DND-41 (cell line): ENCODE measurements around the gene CPT1C.

ENCODE experiments used
- ATAC-seq: fragments of 200-7000 bp; cut with Tn5 transposase; 3 replicates; pipeline ENCODE4 v1.9.1; 2021; ENCODE audit warnings: low read depth; ENCODE audit not compliant: insufficient read depth
- DNase-seq: peaks from one replicate; pipeline ENCODE4 v3.0.0-alpha.2; 2020
- H2AFZ ChIP-seq: 2 replicates; pipeline ENCODE4 v1.6.0; 2012; ENCODE audit warnings: low read depth, low read length
- H3K27ac ChIP-seq: 2 replicates; pipeline ENCODE4 v1.5.1; 2012; ENCODE audit warnings: low read length, inconsistent platforms
- H3K27me3 ChIP-seq: fragments of 200-600 bp; sonication (generic); 2 replicates; pipeline ENCODE4 v1.6.0; 2012; ENCODE audit warnings: low read length, mild to moderate bottlenecking, inconsistent platforms; ENCODE audit not compliant: insufficient read depth, poor library complexity
- H3K36me3 ChIP-seq: 2 replicates; pipeline ENCODE4 v1.5.1; 2012; ENCODE audit warnings: low read length, inconsistent platforms; ENCODE audit not compliant: insufficient read depth
- H3K4me1 ChIP-seq: 2 replicates; pipeline ENCODE4 v1.5.1; 2012; ENCODE audit warnings: mild to moderate bottlenecking, low read length; ENCODE audit not compliant: insufficient read depth
- H3K4me2 ChIP-seq: 2 replicates; pipeline ENCODE4 v1.6.0; 2012; ENCODE audit warnings: mild to moderate bottlenecking, moderate library complexity, low read length, inconsistent platforms; ENCODE audit not compliant: insufficient read depth
- H3K4me3 ChIP-seq, 2 experiments: fragments of 200-600 bp in 1 of 2; shearing (Covaris generic) in 1 of 2; 2 replicates each; pipeline ENCODE4 v1.5.1; 2012 to 2016; ENCODE audit warnings: inconsistent platforms in 2 of 2, low read length in 2 of 2, mild to moderate bottlenecking in 2 of 2, low read depth in 1 of 2, moderate library complexity in 1 of 2
- H3K79me2 ChIP-seq: 2 replicates; pipeline ENCODE4 v1.6.0; 2012; ENCODE audit warnings: low read length, inconsistent platforms; ENCODE audit not compliant: insufficient read depth
- H3K9ac ChIP-seq: 2 replicates; pipeline ENCODE4 v1.6.0; 2012; ENCODE audit warnings: low read depth, mild to moderate bottlenecking, inconsistent platforms, low read length, moderate library complexity
- H3K9me3 ChIP-seq: 2 replicates; pipeline ENCODE4 v1.5.1; 2012; ENCODE audit warnings: low read length, moderate library complexity, mild to moderate bottlenecking, inconsistent platforms; ENCODE audit not compliant: insufficient read depth, severe bottlenecking
- H4K20me1 ChIP-seq: 2 replicates; pipeline ENCODE4 v1.6.0; 2012; ENCODE audit warnings: low read length; ENCODE audit not compliant: insufficient read depth
- EZH2 ChIP-seq: IDR thresholded peaks from 3 replicates; pipeline ENCODE4 v1.6.1; 2012; ENCODE audit warnings: borderline replicate concordance, low read depth, mild to moderate bottlenecking, moderate library complexity, low read length, inconsistent platforms; ENCODE audit not compliant: severe bottlenecking
- TF ChIP-seq, protein P1 (sequence below): IDR thresholded peaks from 2 replicates; pipeline ENCODE4 v1.5.1; 2012; ENCODE audit warnings: borderline replicate concordance, low read length, moderate library complexity, mild to moderate bottlenecking; ENCODE audit not compliant: poor library complexity, severe bottlenecking; ENCODE audit errors: extremely low read depth

The CPT1C gene

DNA sequence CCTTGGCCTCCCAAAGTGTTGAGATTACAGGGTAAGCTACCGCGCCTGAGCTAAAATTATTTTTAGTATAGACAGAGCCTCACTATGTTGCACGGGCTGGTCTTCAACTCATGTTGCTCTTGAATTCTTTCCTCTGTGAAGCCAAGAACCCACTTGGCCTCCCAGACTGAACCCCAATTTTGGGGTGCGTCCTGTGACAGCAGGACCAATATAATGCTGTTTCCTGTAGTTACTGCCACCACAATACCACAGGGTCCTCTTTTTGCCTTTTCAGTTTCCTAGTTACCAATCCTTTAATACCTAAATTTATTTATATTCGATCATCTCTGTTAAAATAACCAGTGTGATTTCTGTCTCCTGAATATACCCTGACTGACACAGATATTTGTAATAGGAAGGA lies 39.2 kb downstream of the CPT1C start:
- H3K27me3 ChIP-seq = no peaks in the 10 kb centered on the region
- DNase-seq = no peak
- no peaks in the 10 kb centered on the region for H3K79me2 ChIP-seq
- H2AFZ ChIP-seq = no peak overlapping the region
- H3K4me2 ChIP-seq = no peak overlapping the region
- ATAC-seq = no peak
- H3K9ac ChIP-seq = no peak overlapping the region
- H3K36me3 ChIP-seq = no peaks in the 10 kb centered on the region
- no peak overlapping the region for H3K27ac ChIP-seq
- H3K9me3 ChIP-seq = no peaks in the 10 kb centered on the region
- no peaks in the 10 kb centered on the region for H3K4me1 ChIP-seq
- TF ChIP-seq, protein P1, sequence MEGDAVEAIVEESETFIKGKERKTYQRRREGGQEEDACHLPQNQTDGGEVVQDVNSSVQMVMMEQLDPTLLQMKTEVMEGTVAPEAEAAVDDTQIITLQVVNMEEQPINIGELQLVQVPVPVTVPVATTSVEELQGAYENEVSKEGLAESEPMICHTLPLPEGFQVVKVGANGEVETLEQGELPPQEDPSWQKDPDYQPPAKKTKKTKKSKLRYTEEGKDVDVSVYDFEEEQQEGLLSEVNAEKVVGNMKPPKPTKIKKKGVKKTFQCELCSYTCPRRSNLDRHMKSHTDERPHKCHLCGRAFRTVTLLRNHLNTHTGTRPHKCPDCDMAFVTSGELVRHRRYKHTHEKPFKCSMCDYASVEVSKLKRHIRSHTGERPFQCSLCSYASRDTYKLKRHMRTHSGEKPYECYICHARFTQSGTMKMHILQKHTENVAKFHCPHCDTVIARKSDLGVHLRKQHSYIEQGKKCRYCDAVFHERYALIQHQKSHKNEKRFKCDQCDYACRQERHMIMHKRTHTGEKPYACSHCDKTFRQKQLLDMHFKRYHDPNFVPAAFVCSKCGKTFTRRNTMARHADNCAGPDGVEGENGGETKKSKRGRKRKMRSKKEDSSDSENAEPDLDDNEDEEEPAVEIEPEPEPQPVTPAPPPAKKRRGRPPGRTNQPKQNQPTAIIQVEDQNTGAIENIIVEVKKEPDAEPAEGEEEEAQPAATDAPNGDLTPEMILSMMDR = no peak
- TF ChIP-seq EZH2 = no peak
- no peaks in the 10 kb centered on the region for H4K20me1 ChIP-seq
- no peak overlapping the region for H3K4me3 ChIP-seq

DNA sequence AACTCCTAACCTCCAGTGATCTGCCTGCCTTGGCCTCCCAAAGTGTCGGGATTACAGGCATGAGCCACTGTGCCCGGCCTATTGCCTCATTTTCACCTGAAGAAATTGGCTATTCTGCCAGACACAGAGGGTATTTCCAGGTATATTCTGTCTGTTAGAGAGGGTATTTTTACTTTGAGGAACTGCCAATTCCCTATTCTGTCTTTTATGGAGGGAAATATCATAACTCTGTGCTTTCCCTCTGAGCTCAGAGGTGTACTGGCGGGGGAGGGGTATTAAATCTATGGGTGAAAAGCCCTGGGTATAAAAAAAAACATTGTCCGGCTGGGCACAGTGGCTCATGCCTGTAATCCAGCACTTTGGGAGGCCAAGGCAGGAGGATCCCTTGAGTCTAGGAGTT lies 47.4 kb downstream of the CPT1C start:
- ATAC-seq (no peak), DNase-seq (no peak)
- no peaks in the 10 kb centered on the region for H3K4me1 ChIP-seq
- H3K79me2 ChIP-seq = no peaks in the 10 kb centered on the region
- no peaks in the 10 kb centered on the region for H4K20me1 ChIP-seq
- no peaks in the 10 kb centered on the region for H3K9me3 ChIP-seq
- H3K27me3 ChIP-seq = no peaks in the 10 kb centered on the region
- no peaks in the 10 kb centered on the region for H3K36me3 ChIP-seq
- no peak overlapping the region for H3K27ac ChIP-seq
- TF ChIP-seq EZH2 = no peak
- TF ChIP-seq, protein P1 = no peak
- H2AFZ ChIP-seq = no peak overlapping the region
- no peak overlapping the region for H3K4me3 ChIP-seq
- no peak overlapping the region for H3K4me2 ChIP-seq
- H3K9ac ChIP-seq = no peak overlapping the region

DNA sequence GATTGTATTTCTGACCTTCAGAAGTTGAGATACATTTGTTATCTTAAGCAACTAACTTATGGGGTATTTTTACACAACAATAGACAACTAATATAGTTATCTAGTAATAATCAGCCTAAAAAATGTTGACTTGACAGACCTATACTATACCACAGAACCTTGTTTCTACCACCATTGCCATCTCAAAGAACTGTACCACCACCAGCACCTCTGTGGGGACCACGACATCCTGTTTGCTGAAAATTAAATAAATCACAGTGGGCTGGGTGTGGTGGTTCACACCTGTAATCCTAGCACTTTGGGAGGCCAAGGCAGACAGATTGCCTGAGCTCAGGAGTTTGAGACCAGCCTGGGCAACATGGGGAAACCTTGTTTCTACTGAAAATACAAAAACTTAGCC lies 48.2 kb downstream of the CPT1C start:
- no peaks in the 10 kb centered on the region for H3K79me2 ChIP-seq
- H3K36me3 ChIP-seq = no peaks in the 10 kb centered on the region
- no peak overlapping the region for H3K4me2 ChIP-seq
- ATAC-seq (no peak), DNase-seq (no peak)
- no peak overlapping the region for H3K27ac ChIP-seq
- H4K20me1 ChIP-seq = no peaks in the 10 kb centered on the region
- H3K4me3 ChIP-seq = no peak overlapping the region
- H3K27me3 ChIP-seq = no peaks in the 10 kb centered on the region
- no peaks in the 10 kb centered on the region for H3K4me1 ChIP-seq
- TF ChIP-seq, protein P1 = no peak
- no peak for TF ChIP-seq EZH2
- H2AFZ ChIP-seq = no peak overlapping the region
- no peak overlapping the region for H3K9ac ChIP-seq
- H3K9me3 ChIP-seq = no peaks in the 10 kb centered on the region

DNA sequence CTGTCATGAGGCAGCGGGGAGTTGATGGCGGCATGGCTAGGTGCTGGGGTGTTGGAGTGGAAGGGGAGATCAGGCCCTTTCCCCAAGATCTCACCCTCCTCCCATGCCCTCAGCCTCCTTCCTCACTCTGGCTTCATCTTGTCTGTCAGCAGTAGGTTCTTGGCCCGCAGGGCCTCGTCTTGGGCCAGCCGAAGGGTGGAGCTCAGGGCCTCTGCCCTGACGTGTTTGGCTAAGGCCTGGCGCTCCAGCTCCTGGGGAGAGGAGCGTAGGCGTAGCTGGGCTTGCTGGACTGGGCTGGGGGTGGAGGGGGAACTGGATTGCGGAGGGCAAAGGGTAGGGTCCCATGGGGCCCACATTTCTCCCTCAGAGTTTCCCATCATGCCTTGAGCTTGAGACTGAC lies 49.0 kb downstream of the CPT1C start:
- Histone ChIP-seq H3K36me3 (no peaks in the 10 kb centered on the region), H3K79me2 (no peaks in the 10 kb centered on the region), H3K27ac (no peak overlapping the region), H3K4me1 (no peaks in the 10 kb centered on the region), H3K4me3 (no peak overlapping the region), H3K27me3 (no peaks in the 10 kb centered on the region), H3K9ac (no peak overlapping the region), H4K20me1 (no peaks in the 10 kb centered on the region), H3K9me3 (no peaks in the 10 kb centered on the region), H2AFZ (no peak overlapping the region), H3K4me2 (no peak overlapping the region)
- TF ChIP-seq EZH2 = no peak
- TF ChIP-seq, protein P1 = no peak
- ATAC-seq (no peak), DNase-seq (no peak)
